Measurements from ENCODE around the gene PSMB2.
"Not testable (repeated sequence)": the region's sequence is repeated elsewhere in the genome, so short reads cannot be mapped to it uniquely, and the experiment has no call there.

Gene PSMB2

GRCh38 chr1:35591211-35591610 lies 50.1 kb downstream of the PSMB2 start:
- DNase-seq: no peak

GRCh38 chr1:35590476-35591040 lies 50.8 kb downstream of the PSMB2 start:
- DNase-seq: no peak

- DNase-seq: no peak
Measured at GRCh38 chr1:35589516-35590427, 51.6 kb downstream of the PSMB2 start.

- no peak for DNase-seq
Measured at GRCh38 chr1:35588197-35588910, 53.0 kb downstream of the PSMB2 start.

- no peak for DNase-seq
Measured at GRCh38 chr1:35587736-35588135, 53.6 kb downstream of the PSMB2 start.

- DNase-seq: no peak
Measured at GRCh38 chr1:35586808-35587207, 54.5 kb downstream of the PSMB2 start.

- DNase-seq: not testable (repeated sequence)
Measured at GRCh38 chr1:35585805-35586204, 55.5 kb downstream of the PSMB2 start.

- DNase-seq: no peak
Measured at GRCh38 chr1:35585281-35585680, 56.0 kb downstream of the PSMB2 start.

GRCh38 chr1:35581621-35582020 lies 59.7 kb downstream of the PSMB2 start:
- DNase-seq: not testable (repeated sequence)

GRCh38 chr1:35580949-35581388 lies 60.4 kb downstream of the PSMB2 start:
- DNase-seq: no peak

GRCh38 chr1:35577071-35577998 lies 64.0 kb downstream of the PSMB2 start:
- DNase-seq: no peak

- not testable (repeated sequence) for DNase-seq
Measured at GRCh38 chr1:35576766-35577070, 64.6 kb downstream of the PSMB2 start.

- DNase-seq: peak; percentile 47
Measured at GRCh38 chr1:35576061-35576765, 65.1 kb downstream of the PSMB2 start.

GRCh38 chr1:35575416-35575958 lies 65.8 kb downstream of the PSMB2 start:
- no peak for DNase-seq

- DNase-seq: no peak
Measured at GRCh38 chr1:35574655-35575415, 66.5 kb downstream of the PSMB2 start.

GRCh38 chr1:35574125-35574654 lies 67.1 kb downstream of the PSMB2 start:
- no peak for DNase-seq

- no peak for DNase-seq
Measured at GRCh38 chr1:35573198-35574124, 67.9 kb downstream of the PSMB2 start, which contains the start of gene TFAP2E. Gene TFAP2E (plus strand): TSS chr1:35573314. CDS start chr1:35573578, 264 bp downstream.

GRCh38 chr1:35572296-35572695 lies 69.0 kb downstream of the PSMB2 start:
- DNase-seq: no peak

- DNase-seq: no peak
Measured at GRCh38 chr1:35571263-35571662, 70.1 kb downstream of the PSMB2 start.

Measured in fibroblast of skin of right quadriceps (primary cell).